Activated CD4-positive, alpha-beta T cell treated with anti-CD3 and anti-CD28 coated beads for 36 hours (primary cell): ENCODE data around the gene SMYD3. TPM values are rescaled to one million over a fixed set of nuclear protein-coding genes. Genes with fewer than 3 reads are reported as not detected.

Source experiments
- ATAC-seq: fragments of 200-7000 bp; cut with Tn5 transposase; one replicate; pipeline ENCODE4 v1.10.0; 2021; ENCODE audit warnings: mild to moderate bottlenecking, moderate library complexity
- CTCF ChIA-PET: fragments of 350-600 bp; sonication (Branson Sonifier 250); formaldehyde crosslinking; loops from one replicate; lab custom pipeline; 2021; ENCODE audit warnings: antibody characterized with exemption; lab: Charles Lee
- POLR2A ChIA-PET: fragments of 350-600 bp; sonication (Branson Sonifier 250); formaldehyde crosslinking; loops from one replicate; lab custom pipeline; 2021; ENCODE audit warnings: antibody characterized with exemption, inconsistent platforms; lab: Charles Lee
- DNase-seq: peaks from one replicate; pipeline ENCODE4 v3.0.0-alpha.2; 2020
- H3K27ac Mint-ChIP-seq: one replicate; pipeline ENCODE4 v1.8.0; 2021; ENCODE audit warnings: mixed read lengths
- H3K27me3 Mint-ChIP-seq: one replicate; pipeline ENCODE4 v1.8.0; 2021; ENCODE audit warnings: mixed read lengths
- H3K36me3 Mint-ChIP-seq: one replicate; pipeline ENCODE4 v1.8.0; 2021; ENCODE audit warnings: low read depth, mixed read lengths
- H3K4me1 Mint-ChIP-seq: one replicate; pipeline ENCODE4 v1.8.0; 2021; ENCODE audit warnings: mixed read lengths
- H3K4me3 Mint-ChIP-seq: one replicate; pipeline ENCODE4 v1.8.0; 2021; ENCODE audit warnings: mild to moderate bottlenecking, moderate library complexity, mixed read lengths
- H3K9me3 Mint-ChIP-seq: one replicate; pipeline ENCODE4 v1.8.0; 2021; ENCODE audit warnings: low read depth, mixed read lengths
- intact Hi-C, 2 experiments: fragments of 100-400 bp; cut with DNase I in 1 of 2; cut with micrococcal nuclease in 1 of 2; formaldehyde crosslinking; loops; one replicate each; pipeline versions ENCODE4 v1.14.2 to v1.15.1; 2022 to 2024; cut with DNase I, micrococcal nuclease
- total RNA-seq, 2 experiments: library from RNA; stranded (reverse); gene quantifications; one replicate each; pipeline ENCODE4 v1.2.3, GENCODE V29; 2021

Gene SMYD3
- total RNA-seq, 2 experiments from 2014 or later = 17.2 to 18.4 TPM

DNA sequence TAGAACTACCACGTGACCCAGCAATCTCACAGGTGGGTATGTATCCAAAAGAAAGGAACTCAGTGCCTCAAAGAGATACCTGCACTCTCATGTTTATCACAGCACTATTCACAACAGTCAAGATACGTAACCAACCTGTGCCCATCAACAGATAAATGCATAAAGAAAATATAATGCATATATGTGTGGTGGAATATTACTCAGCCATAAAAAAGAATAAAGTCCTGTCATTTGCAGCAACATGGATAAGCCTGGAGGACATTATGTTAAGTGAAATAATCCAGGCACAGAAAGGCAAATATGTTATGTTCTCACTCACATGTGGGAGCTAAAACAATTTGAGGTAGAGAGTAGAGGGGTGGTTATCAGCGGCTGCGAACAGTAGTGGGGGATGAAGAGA lies 413.8 kb downstream of the SMYD3 start:
- Mint-ChIP-seq H3K9me3 (peaks cover 3% of the 10 kb centered on the region), H3K27me3 (no peaks in the 10 kb centered on the region), H3K36me3 (peaks cover 17% of the 10 kb centered on the region), H3K27ac (no peak overlapping the region), H3K4me3 (no peak overlapping the region), H3K4me1 (no peaks in the 10 kb centered on the region)
- DNase-seq = no peak
- ATAC-seq = no peak
- ChIA-PET POLR2A (no interaction called here), CTCF (no interaction called here)
- intact Hi-C loops = no loop called here

GRCh38 chr1:246092136-246092535 lies 414.9 kb downstream of the SMYD3 start:
- peaks cover 5% of the 10 kb centered on the region for H3K9me3 Mint-ChIP-seq
- no peaks in the 10 kb centered on the region for H3K27me3 Mint-ChIP-seq
- no peak overlapping the region for H3K4me3 Mint-ChIP-seq
- H3K27ac Mint-ChIP-seq = no peak overlapping the region
- intact Hi-C loops = no loop called here
- ChIA-PET CTCF (no interaction called here), POLR2A (no interaction called here)
- no peaks in the 10 kb centered on the region for H3K4me1 Mint-ChIP-seq
- ATAC-seq (no peak), DNase-seq (no peak)
- H3K36me3 Mint-ChIP-seq = peaks cover 21% of the 10 kb centered on the region

DNA sequence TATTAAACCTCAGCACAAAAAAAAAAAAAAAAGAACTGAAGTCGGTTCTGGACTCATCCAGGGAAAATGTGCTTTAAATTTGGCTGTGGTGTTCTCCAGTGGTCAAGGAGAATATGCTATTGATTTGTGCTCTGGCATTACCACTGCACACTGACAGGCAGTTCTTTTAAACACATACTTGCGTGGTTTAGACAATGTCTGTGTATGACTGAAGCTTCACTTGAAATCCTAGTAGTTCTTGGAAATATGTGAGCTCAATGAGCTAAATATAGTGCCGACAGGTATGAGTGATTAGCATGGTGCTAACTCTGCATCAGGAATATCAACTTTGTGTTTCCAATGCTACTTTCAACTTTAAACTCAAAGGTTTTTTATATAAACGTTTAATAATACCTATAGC lies 415.6 kb downstream of the SMYD3 start:
- POLR2A ChIA-PET = no interaction called here
- H3K9me3 Mint-ChIP-seq = peaks cover 6% of the 10 kb centered on the region
- H3K4me1 Mint-ChIP-seq = no peaks in the 10 kb centered on the region
- intact Hi-C loops = no loop called here
- H3K36me3 Mint-ChIP-seq = peaks cover 22% of the 10 kb centered on the region
- CTCF ChIA-PET = no interaction called here
- DNase-seq (no peak), ATAC-seq (peak; percentile 49)
- no peak overlapping the region for H3K4me3 Mint-ChIP-seq
- H3K27ac Mint-ChIP-seq = no peak overlapping the region
- no peaks in the 10 kb centered on the region for H3K27me3 Mint-ChIP-seq

GRCh38 chr1:246086191-246086590 lies 420.9 kb downstream of the SMYD3 start:
- H3K4me1 Mint-ChIP-seq = no peaks in the 10 kb centered on the region
- no peak overlapping the region for H3K27ac Mint-ChIP-seq
- H3K4me3 Mint-ChIP-seq = no peak overlapping the region
- ChIA-PET CTCF (no interaction called here), POLR2A (no interaction called here)
- no peaks in the 10 kb centered on the region for H3K27me3 Mint-ChIP-seq
- DNase-seq (no peak), ATAC-seq (no peak)
- intact Hi-C loops = no loop called here
- H3K36me3 Mint-ChIP-seq = peaks cover 14% of the 10 kb centered on the region
- peaks cover 8% of the 10 kb centered on the region for H3K9me3 Mint-ChIP-seq

- DNase-seq (no peak), ATAC-seq (no peak)
- no peak overlapping the region for H3K4me3 Mint-ChIP-seq
- peaks cover 16% of the 10 kb centered on the region for H3K36me3 Mint-ChIP-seq
- no peaks in the 10 kb centered on the region for H3K4me1 Mint-ChIP-seq
- ChIA-PET CTCF (no interaction called here), POLR2A (no interaction called here)
- no peaks in the 10 kb centered on the region for H3K27me3 Mint-ChIP-seq
- H3K27ac Mint-ChIP-seq = no peak overlapping the region
- peaks cover 8% of the 10 kb centered on the region for H3K9me3 Mint-ChIP-seq
- intact Hi-C loops = no loop called here
Measured at GRCh38 chr1:246083416-246083815, 423.7 kb downstream of the SMYD3 start.

GRCh38 chr1:246081856-246082668 lies 425.0 kb downstream of the SMYD3 start:
- no peak overlapping the region for H3K4me3 Mint-ChIP-seq
- peaks cover 5% of the 10 kb centered on the region for H3K9me3 Mint-ChIP-seq
- H3K27me3 Mint-ChIP-seq = no peaks in the 10 kb centered on the region
- POLR2A ChIA-PET = no interaction called here
- peaks cover 11% of the 10 kb centered on the region for H3K36me3 Mint-ChIP-seq
- intact Hi-C loops = no loop called here
- no peaks in the 10 kb centered on the region for H3K4me1 Mint-ChIP-seq
- H3K27ac Mint-ChIP-seq = no peak overlapping the region
- DNase-seq = no peak
- ATAC-seq = no peak
- CTCF ChIA-PET = no interaction called here

GRCh38 chr1:246081138-246081702 lies 425.9 kb downstream of the SMYD3 start:
- no peak for ATAC-seq
- CTCF ChIA-PET = no interaction called here

DNA sequence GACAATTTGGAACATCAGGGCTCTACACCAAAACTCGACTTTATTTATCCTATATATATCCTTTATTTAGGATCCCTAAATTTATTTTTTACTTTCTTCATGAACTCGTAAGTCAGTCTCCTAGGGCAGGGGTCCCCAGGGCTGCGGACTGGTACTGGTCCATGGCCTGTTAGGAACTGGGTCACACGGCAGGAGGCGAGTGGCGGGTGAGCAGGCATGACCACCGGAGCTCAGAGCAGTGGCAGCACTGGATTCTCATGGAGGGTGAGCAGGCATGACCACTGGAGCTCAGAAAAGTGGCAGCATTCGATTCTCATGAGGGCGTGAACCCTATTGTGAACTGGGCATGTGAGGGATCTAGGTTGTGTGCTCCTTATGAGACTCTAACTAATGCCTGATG lies 427.0 kb downstream of the SMYD3 start:
- intact Hi-C loops = no loop called here
- DNase-seq (no peak), ATAC-seq (no peak)
- H3K36me3 Mint-ChIP-seq = peaks cover 12% of the 10 kb centered on the region
- no peaks in the 10 kb centered on the region for H3K4me1 Mint-ChIP-seq
- CTCF ChIA-PET = no interaction called here
- no peaks in the 10 kb centered on the region for H3K27me3 Mint-ChIP-seq
- no peak overlapping the region for H3K4me3 Mint-ChIP-seq
- POLR2A ChIA-PET = no interaction called here
- H3K9me3 Mint-ChIP-seq = peaks cover 5% of the 10 kb centered on the region
- no peak overlapping the region for H3K27ac Mint-ChIP-seq

More at GRCh38 chr1:246081138-246081702, 425.9 kb downstream of the SMYD3 start:
- POLR2A ChIA-PET = no interaction called here
- Mint-ChIP-seq H3K27me3 (no peaks in the 10 kb centered on the region), H3K4me1 (no peaks in the 10 kb centered on the region), H3K9me3 (peaks cover 5% of the 10 kb centered on the region), H3K4me3 (no peak overlapping the region), H3K27ac (no peak overlapping the region), H3K36me3 (peaks cover 11% of the 10 kb centered on the region)
- DNase-seq = no peak
- intact Hi-C loops = no loop called here

- CTCF ChIA-PET = no interaction called here
- H3K4me1 Mint-ChIP-seq = no peaks in the 10 kb centered on the region
- peaks cover 5% of the 10 kb centered on the region for H3K9me3 Mint-ChIP-seq
- DNase-seq (no peak), ATAC-seq (no peak)
- H3K36me3 Mint-ChIP-seq = peaks cover 16% of the 10 kb centered on the region
- no peaks in the 10 kb centered on the region for H3K27me3 Mint-ChIP-seq
- H3K27ac Mint-ChIP-seq = no peak overlapping the region
- intact Hi-C loops = no loop called here
- POLR2A ChIA-PET = no interaction called here
- no peak overlapping the region for H3K4me3 Mint-ChIP-seq
Measured at GRCh38 chr1:246078888-246079252, 428.2 kb downstream of the SMYD3 start.

- Mint-ChIP-seq H3K4me1 (no peaks in the 10 kb centered on the region), H3K36me3 (peaks cover 13% of the 10 kb centered on the region), H3K27me3 (no peaks in the 10 kb centered on the region), H3K9me3 (peaks cover 2% of the 10 kb centered on the region), H3K4me3 (no peak overlapping the region), H3K27ac (no peak overlapping the region)
- ATAC-seq = no peak
- ChIA-PET CTCF (no interaction called here), POLR2A (no interaction called here)
- intact Hi-C loops = no loop called here
- no peak for DNase-seq
Measured at GRCh38 chr1:246078126-246078887, 428.8 kb downstream of the SMYD3 start.

GRCh38 chr1:246077476-246077875 lies 429.6 kb downstream of the SMYD3 start:
- H3K27ac Mint-ChIP-seq = no peak overlapping the region
- H3K4me1 Mint-ChIP-seq = no peaks in the 10 kb centered on the region
- CTCF ChIA-PET = interaction anchor here (0.5 kb wide), 1 partner anchor 391 kb away, joined by 3 read pairs; no protein-coding TSS in a partner anchor
- peaks cover 10% of the 10 kb centered on the region for H3K36me3 Mint-ChIP-seq
- intact Hi-C loops = no loop called here
- H3K9me3 Mint-ChIP-seq = no peaks in the 10 kb centered on the region
- POLR2A ChIA-PET = no interaction called here
- no peaks in the 10 kb centered on the region for H3K27me3 Mint-ChIP-seq
- no peak overlapping the region for H3K4me3 Mint-ChIP-seq
- DNase-seq (no peak), ATAC-seq (no peak)
